HUES64 (cell line): Measurements from ENCODE around the gene CD96.

ENCODE experiments used
- H3K27ac ChIP-seq: 2 replicates; pipeline ENCODE4 v1.7.0; 2013; ENCODE audit warnings: low read depth, low read length, inconsistent platforms
- H3K27me3 ChIP-seq: 2 replicates; pipeline ENCODE4 v1.6.1; 2013; ENCODE audit warnings: mild to moderate bottlenecking, low read length; ENCODE audit not compliant: insufficient read depth
- H3K36me3 ChIP-seq: 2 replicates; pipeline ENCODE4 v1.6.1; 2013; ENCODE audit warnings: mild to moderate bottlenecking, low read length; ENCODE audit not compliant: insufficient read depth
- H3K4me1 ChIP-seq: 2 replicates; pipeline ENCODE4 v1.6.1; 2013; ENCODE audit warnings: mild to moderate bottlenecking, low read length, moderate library complexity; ENCODE audit not compliant: insufficient read depth
- H3K4me3 ChIP-seq: 2 replicates; pipeline ENCODE4 v1.5.1; 2013; ENCODE audit warnings: mild to moderate bottlenecking, low read length, moderate library complexity
- H3K9ac ChIP-seq: 2 replicates; pipeline ENCODE4 v1.6.1; 2013; ENCODE audit warnings: mild to moderate bottlenecking, low read depth, low read length
- H3K9me3 ChIP-seq: 2 replicates; pipeline ENCODE4 v1.6.1; 2013; ENCODE audit warnings: low read depth, low read length; ENCODE audit not compliant: insufficient read depth
- WGBS: fragments of 150-250, 120-280 bp; methylation state at CpG from one replicate; pipeline ENCODE4 v1.1.7; 2013; ENCODE audit warnings: missing lambda C conversion rate; 5-methylcytosine and 5-hydroxymethylcytosine counted together

Gene CD96

DNA sequence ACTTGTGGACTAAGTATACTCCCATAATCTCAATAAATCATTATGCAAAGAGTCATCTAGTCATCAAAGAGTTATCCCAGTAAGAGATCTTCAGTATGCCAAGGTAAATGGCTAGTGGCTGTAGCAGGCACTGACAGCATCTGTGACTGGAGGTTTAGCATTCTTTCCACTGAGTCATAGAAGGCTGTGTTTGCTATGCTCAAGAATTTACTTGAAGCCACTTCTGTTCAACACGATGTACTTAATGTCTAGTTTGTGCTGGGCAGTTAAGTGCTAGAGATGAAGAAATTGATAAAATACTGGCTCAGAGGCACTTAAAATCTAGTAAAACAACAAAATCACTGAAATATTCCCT lies 40.1 kb downstream of the CD96 start:
- H3K9ac ChIP-seq: no peak overlapping the region
- H3K27ac ChIP-seq: no peak overlapping the region
- H3K27me3 ChIP-seq: no peaks in the 10 kb centered on the region
- H3K4me3 ChIP-seq: no peak overlapping the region
- WGBS: 84% methylated on average over 1 of the region's 1 CpG
- H3K4me1 ChIP-seq: no peaks in the 10 kb centered on the region
- no peaks in the 10 kb centered on the region for H3K9me3 ChIP-seq
- no peaks in the 10 kb centered on the region for H3K36me3 ChIP-seq

DNA sequence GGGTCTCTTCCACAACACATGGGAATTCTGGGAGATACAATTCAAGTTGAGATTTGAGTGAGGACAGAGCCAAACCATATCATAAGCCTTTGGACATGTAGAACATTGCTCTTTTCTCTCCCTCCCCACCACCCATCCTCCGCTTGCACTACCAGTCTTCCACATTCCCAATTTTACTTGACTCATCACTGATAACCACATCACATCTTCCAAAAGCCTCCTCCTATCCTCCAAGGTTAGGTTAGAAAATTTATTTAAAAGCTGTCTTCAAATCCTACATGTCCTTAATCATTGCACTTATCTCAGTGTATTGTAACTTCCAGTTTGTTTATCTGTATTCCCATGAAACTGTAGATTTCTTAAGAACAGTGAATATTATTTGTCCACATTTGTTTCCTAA lies 42.7 kb downstream of the CD96 start:
- Histone ChIP-seq H3K36me3 (no peaks in the 10 kb centered on the region), H3K4me1 (no peaks in the 10 kb centered on the region), H3K9me3 (no peaks in the 10 kb centered on the region), H3K9ac (no peak overlapping the region), H3K27me3 (no peaks in the 10 kb centered on the region), H3K27ac (no peak overlapping the region), H3K4me3 (no peak overlapping the region)
- WGBS: 90% methylated on average over 1 of the region's 1 CpG

- Histone ChIP-seq H3K4me3 (no peak overlapping the region), H3K27ac (no peak overlapping the region), H3K27me3 (no peaks in the 10 kb centered on the region), H3K4me1 (no peaks in the 10 kb centered on the region), H3K9me3 (no peaks in the 10 kb centered on the region), H3K36me3 (no peaks in the 10 kb centered on the region), H3K9ac (no peak overlapping the region)
- WGBS: 100% methylated on average over 1 of the region's 1 CpG
Measured at GRCh38 chr3:111585217-111585616, 43.2 kb downstream of the CD96 start.

- H3K36me3 ChIP-seq: no peaks in the 10 kb centered on the region
- no peaks in the 10 kb centered on the region for H3K4me1 ChIP-seq
- H3K27me3 ChIP-seq: no peaks in the 10 kb centered on the region
- H3K9ac ChIP-seq: no peak overlapping the region
- no peaks in the 10 kb centered on the region for H3K9me3 ChIP-seq
- no peak overlapping the region for H3K27ac ChIP-seq
- no peak overlapping the region for H3K4me3 ChIP-seq
Measured at GRCh38 chr3:111588527-111588926, 46.5 kb downstream of the CD96 start.

GRCh38 chr3:111589303-111590142 lies 47.5 kb downstream of the CD96 start:
- Histone ChIP-seq H3K4me3 (no peak overlapping the region), H3K4me1 (no peaks in the 10 kb centered on the region), H3K36me3 (no peaks in the 10 kb centered on the region), H3K9me3 (no peaks in the 10 kb centered on the region), H3K27ac (no peak overlapping the region), H3K9ac (no peak overlapping the region), H3K27me3 (no peaks in the 10 kb centered on the region)
- WGBS: 75% methylated on average over 1 of the region's 2 CpGs

GRCh38 chr3:111590143-111590491 lies 48.1 kb downstream of the CD96 start:
- Histone ChIP-seq H3K27me3 (no peaks in the 10 kb centered on the region), H3K9ac (no peak overlapping the region), H3K36me3 (no peaks in the 10 kb centered on the region), H3K4me1 (no peaks in the 10 kb centered on the region), H3K9me3 (no peaks in the 10 kb centered on the region), H3K4me3 (no peak overlapping the region), H3K27ac (no peak overlapping the region)
- 100% methylated on average over 1 of the region's 1 CpG for WGBS

GRCh38 chr3:111591555-111591954 lies 49.6 kb downstream of the CD96 start:
- no peaks in the 10 kb centered on the region for H3K36me3 ChIP-seq
- no peaks in the 10 kb centered on the region for H3K27me3 ChIP-seq
- H3K4me3 ChIP-seq: no peak overlapping the region
- H3K9ac ChIP-seq: no peak overlapping the region
- 89% methylated on average over 3 of the region's 3 CpGs for WGBS
- H3K9me3 ChIP-seq: no peaks in the 10 kb centered on the region
- H3K27ac ChIP-seq: no peak overlapping the region
- H3K4me1 ChIP-seq: no peaks in the 10 kb centered on the region

DNA sequence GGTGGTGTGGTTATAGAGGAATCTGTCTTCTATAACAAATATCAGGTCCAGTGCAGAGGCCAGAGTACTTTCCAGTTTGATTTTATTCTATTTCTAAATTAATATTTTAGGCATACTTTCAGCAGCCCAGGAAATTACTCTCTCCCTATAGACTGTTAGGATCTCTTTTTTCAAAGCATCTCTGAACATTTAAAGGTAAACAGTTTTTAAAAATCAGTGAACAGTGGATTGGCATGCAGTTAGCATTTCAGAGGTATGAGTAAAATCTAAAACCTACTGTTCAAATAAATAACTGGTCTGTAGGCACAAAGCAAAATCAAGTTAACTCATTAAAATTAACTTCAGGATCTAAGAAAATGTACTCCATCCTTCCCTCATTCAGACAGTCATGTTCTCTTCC lies 50.1 kb downstream of the CD96 start:
- no peak overlapping the region for H3K4me3 ChIP-seq
- H3K4me1 ChIP-seq: no peaks in the 10 kb centered on the region
- H3K36me3 ChIP-seq: no peaks in the 10 kb centered on the region
- no peak overlapping the region for H3K27ac ChIP-seq
- no peaks in the 10 kb centered on the region for H3K9me3 ChIP-seq
- no peak overlapping the region for H3K9ac ChIP-seq
- no peaks in the 10 kb centered on the region for H3K27me3 ChIP-seq

DNA sequence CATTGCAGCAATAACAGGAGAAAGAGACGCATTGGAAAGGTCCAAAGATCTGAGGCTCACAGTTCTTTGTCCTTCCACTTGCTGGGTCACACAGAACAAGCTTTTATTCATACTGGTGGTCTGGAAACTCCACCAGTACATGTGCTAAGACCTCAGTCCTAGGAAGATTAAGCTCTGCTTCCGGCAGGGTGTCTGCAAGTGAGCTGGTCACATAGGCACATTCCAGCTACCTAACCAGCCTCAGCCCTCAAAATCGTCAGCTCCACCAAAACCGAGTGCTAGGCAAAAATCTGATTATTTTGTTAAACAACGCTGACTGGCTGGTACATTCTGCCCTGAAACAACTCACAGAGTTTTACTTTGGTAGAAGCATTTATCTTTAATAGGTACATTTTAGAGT lies 50.9 kb downstream of the CD96 start:
- H3K4me1 ChIP-seq: no peaks in the 10 kb centered on the region
- H3K9ac ChIP-seq: no peak overlapping the region
- 91% methylated on average over 5 of the region's 5 CpGs for WGBS
- no peak overlapping the region for H3K4me3 ChIP-seq
- H3K27me3 ChIP-seq: no peaks in the 10 kb centered on the region
- no peaks in the 10 kb centered on the region for H3K36me3 ChIP-seq
- H3K9me3 ChIP-seq: no peaks in the 10 kb centered on the region
- no peak overlapping the region for H3K27ac ChIP-seq

DNA sequence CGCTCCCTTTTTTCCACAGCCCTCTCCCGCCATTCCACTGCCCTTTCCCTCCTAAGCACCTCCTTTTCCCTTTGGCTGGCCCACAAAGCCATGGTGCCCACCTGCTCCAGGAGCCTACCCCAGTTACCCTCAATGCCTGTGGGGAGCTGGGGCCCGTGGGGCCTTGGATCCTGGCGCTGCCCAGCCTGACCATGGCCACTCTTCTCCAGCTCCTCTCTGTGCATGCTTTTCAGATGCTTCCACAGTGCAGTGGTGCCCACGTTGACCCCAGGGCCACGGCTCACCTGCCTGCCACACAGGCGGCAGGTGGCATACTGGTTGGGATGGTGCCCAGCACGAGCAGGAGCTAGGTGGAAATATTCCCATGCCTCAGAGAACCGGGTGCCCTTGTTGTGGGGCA lies 51.7 kb downstream of the CD96 start:
- 93% methylated on average over 9 of the region's 9 CpGs for WGBS
- no peak overlapping the region for H3K27ac ChIP-seq
- H3K36me3 ChIP-seq: no peaks in the 10 kb centered on the region

DNA sequence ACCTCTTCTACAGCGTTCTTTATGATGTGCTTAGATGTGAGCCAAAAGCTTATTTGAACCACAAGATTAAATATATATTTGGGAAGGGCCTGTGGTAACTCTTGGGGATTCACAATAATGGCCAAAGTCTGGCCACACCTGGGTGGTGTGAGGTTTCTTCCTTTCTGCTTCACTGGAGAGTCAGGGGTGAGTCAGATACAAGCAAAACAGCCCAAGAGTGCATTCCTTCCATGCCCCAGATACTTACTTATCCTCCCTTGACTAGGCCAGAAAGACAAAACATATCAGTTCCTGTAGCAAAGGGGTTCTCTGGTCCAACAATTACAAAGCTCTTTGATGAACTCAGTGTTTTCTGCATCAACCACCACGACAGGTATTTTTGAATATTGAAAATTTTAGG lies 52.2 kb downstream of the CD96 start:
- Histone ChIP-seq H3K4me3 (no peak overlapping the region), H3K27me3 (no peaks in the 10 kb centered on the region), H3K9me3 (no peaks in the 10 kb centered on the region), H3K9ac (no peak overlapping the region), H3K27ac (no peak overlapping the region), H3K4me1 (no peaks in the 10 kb centered on the region), H3K36me3 (no peaks in the 10 kb centered on the region)
- 92% methylated on average over 1 of the region's 2 CpGs for WGBS

More for the DNA sequence above, 51.7 kb downstream of the CD96 start:
- Histone ChIP-seq H3K9ac (no peak overlapping the region), H3K9me3 (no peaks in the 10 kb centered on the region), H3K4me3 (no peak overlapping the region), H3K27me3 (no peaks in the 10 kb centered on the region), H3K4me1 (no peaks in the 10 kb centered on the region)

GRCh38 chr3:111594781-111595180 lies 52.8 kb downstream of the CD96 start:
- no peaks in the 10 kb centered on the region for H3K9me3 ChIP-seq
- H3K27ac ChIP-seq: no peak overlapping the region
- no peak overlapping the region for H3K4me3 ChIP-seq
- no peak overlapping the region for H3K9ac ChIP-seq
- no peaks in the 10 kb centered on the region for H3K27me3 ChIP-seq
- H3K36me3 ChIP-seq: no peaks in the 10 kb centered on the region
- H3K4me1 ChIP-seq: no peaks in the 10 kb centered on the region
- 0% methylated on average over 1 of the region's 1 CpG for WGBS
